ENCODE data around the gene UNC93A.

UNC93A gene

GRCh38 chr6:167295495-167296292, 4.6 kb downstream of the UNC93A start:
- no peaks in the 10 kb centered on the region for H3K36me3 ChIP-seq (ENCODE audit: insufficient read depth, low read length)
- no peak overlapping the region for H3K4me3 ChIP-seq (ENCODE audit: low read length)
- H3K4me1 ChIP-seq (ENCODE audit: insufficient read depth, low read length), result peaks cover 8% of the 10 kb centered on the region
- no peak overlapping the region for H3K9ac ChIP-seq (ENCODE audit: low read depth, low read length)
- WGBS, result 97% methylated on average over 43 of the region's 43 CpGs
- 0 out of 2 replicates have a peak, but pooled peaks cover 2% of the 10 kb centered on the region for H3K27me3 ChIP-seq (ENCODE audit: insufficient read depth, low read length)
- H3K9me3 ChIP-seq (ENCODE audit: insufficient read depth, low read depth, low read length), result no peaks in the 10 kb centered on the region
- no peak overlapping the region for H3K27ac ChIP-seq (ENCODE audit: low read depth, low read length)

GRCh38 chr6:167296293-167296690, 5.2 kb downstream of the UNC93A start:
- H3K4me3 ChIP-seq (ENCODE audit: low read length), result no peak overlapping the region
- H3K9me3 ChIP-seq (ENCODE audit: insufficient read depth, low read depth, low read length), result no peaks in the 10 kb centered on the region
- 95% methylated on average over 5 of the region's 5 CpGs for WGBS
- 0 out of 2 replicates have a peak, but pooled peaks cover 2% of the 10 kb centered on the region for H3K27me3 ChIP-seq (ENCODE audit: insufficient read depth, low read length)
- peaks cover 8% of the 10 kb centered on the region for H3K4me1 ChIP-seq (ENCODE audit: insufficient read depth, low read length)
- no peak overlapping the region for H3K9ac ChIP-seq (ENCODE audit: low read depth, low read length)
- no peak overlapping the region for H3K27ac ChIP-seq (ENCODE audit: low read depth, low read length)
- H3K36me3 ChIP-seq (ENCODE audit: insufficient read depth, low read length), result no peaks in the 10 kb centered on the region

GRCh38 chr6:167296902-167297301, 5.8 kb downstream of the UNC93A start:
- Histone ChIP-seq H3K27me3 (ENCODE audit: insufficient read depth, low read length) (0 out of 2 replicates have a peak, but pooled peaks cover 2% of the 10 kb centered on the region), H3K36me3 (ENCODE audit: insufficient read depth, low read length) (no peaks in the 10 kb centered on the region), H3K9me3 (ENCODE audit: insufficient read depth, low read depth, low read length) (no peaks in the 10 kb centered on the region), H3K27ac (ENCODE audit: low read depth, low read length) (no peak overlapping the region), H3K4me3 (ENCODE audit: low read length) (no peak overlapping the region), H3K9ac (ENCODE audit: low read depth, low read length) (no peak overlapping the region), H3K4me1 (ENCODE audit: insufficient read depth, low read length) (peaks cover 7% of the 10 kb centered on the region)
- WGBS, result 95% methylated on average over 7 of the region's 7 CpGs

GRCh38 chr6:167298127-167298526, 7.0 kb downstream of the UNC93A start:
- no peaks in the 10 kb centered on the region for H3K4me1 ChIP-seq (ENCODE audit: insufficient read depth, low read length)
- no peaks in the 10 kb centered on the region for H3K36me3 ChIP-seq (ENCODE audit: insufficient read depth, low read length)
- H3K9ac ChIP-seq (ENCODE audit: low read depth, low read length), result no peak overlapping the region
- H3K27me3 ChIP-seq (ENCODE audit: insufficient read depth, low read length), result 0 out of 2 replicates have a peak, but pooled peaks cover 2% of the 10 kb centered on the region
- H3K4me3 ChIP-seq (ENCODE audit: low read length), result no peak overlapping the region
- H3K9me3 ChIP-seq (ENCODE audit: insufficient read depth, low read depth, low read length), result no peaks in the 10 kb centered on the region
- no peak overlapping the region for H3K27ac ChIP-seq (ENCODE audit: low read depth, low read length)
- WGBS, result 87% methylated on average over 4 of the region's 4 CpGs

GRCh38 chr6:167299641-167300308, 8.7 kb downstream of the UNC93A start:
- no peak overlapping the region for H3K27ac ChIP-seq (ENCODE audit: low read depth, low read length)
- 90% methylated on average over 16 of the region's 16 CpGs for WGBS
- H3K4me3 ChIP-seq (ENCODE audit: low read length), result no peak overlapping the region
- 0 out of 2 replicates have a peak, but pooled peaks cover 2% of the 10 kb centered on the region for H3K27me3 ChIP-seq (ENCODE audit: insufficient read depth, low read length)
- H3K36me3 ChIP-seq (ENCODE audit: insufficient read depth, low read length), result no peaks in the 10 kb centered on the region
- no peaks in the 10 kb centered on the region for H3K4me1 ChIP-seq (ENCODE audit: insufficient read depth, low read length)
- H3K9ac ChIP-seq (ENCODE audit: low read depth, low read length), result no peak overlapping the region
- no peaks in the 10 kb centered on the region for H3K9me3 ChIP-seq (ENCODE audit: insufficient read depth, low read depth, low read length)

- H3K4me1 ChIP-seq (ENCODE audit: insufficient read depth, low read length), result peaks cover 10% of the 10 kb centered on the region; the same call in 1 of the 2 replicates
- no peak overlapping the region for H3K9ac ChIP-seq (ENCODE audit: low read depth, low read length)
- no peak overlapping the region for H3K4me3 ChIP-seq (ENCODE audit: low read length)
- 77% methylated on average over 8 of the region's 9 CpGs for WGBS
- H3K27ac ChIP-seq (ENCODE audit: low read depth, low read length), result no peak overlapping the region
- H3K27me3 ChIP-seq (ENCODE audit: insufficient read depth, low read length), result no peaks in the 10 kb centered on the region
- H3K36me3 ChIP-seq (ENCODE audit: insufficient read depth, low read length), result no peaks in the 10 kb centered on the region
- no peaks in the 10 kb centered on the region for H3K9me3 ChIP-seq (ENCODE audit: insufficient read depth, low read depth, low read length)
Measured at GRCh38 chr6:167300902-167301777, 10.0 kb downstream of the UNC93A start.

GRCh38 chr6:167302074-167302473, 11.0 kb downstream of the UNC93A start:
- Histone ChIP-seq H3K27me3 (ENCODE audit: insufficient read depth, low read length) (no peaks in the 10 kb centered on the region), H3K9me3 (ENCODE audit: insufficient read depth, low read depth, low read length) (no peaks in the 10 kb centered on the region), H3K9ac (ENCODE audit: low read depth, low read length) (no peak overlapping the region)

GRCh38 chr6:167302796-167303195, 11.7 kb downstream of the UNC93A start:
- Histone ChIP-seq H3K27me3 (ENCODE audit: insufficient read depth, low read length) (no peaks in the 10 kb centered on the region), H3K27ac (ENCODE audit: low read depth, low read length) (no peak overlapping the region), H3K9ac (ENCODE audit: low read depth, low read length) (no peak overlapping the region), H3K4me1 (ENCODE audit: insufficient read depth, low read length) (peaks cover 12% of the 10 kb centered on the region; the same call in 1 of the 2 replicates), H3K4me3 (ENCODE audit: low read length) (no peak overlapping the region), H3K9me3 (ENCODE audit: insufficient read depth, low read depth, low read length) (no peaks in the 10 kb centered on the region), H3K36me3 (ENCODE audit: insufficient read depth, low read length) (no peaks in the 10 kb centered on the region)
- WGBS, result 89% methylated on average over 13 of the region's 13 CpGs

More at GRCh38 chr6:167302074-167302473, 11.0 kb downstream of the UNC93A start:
- 87% methylated on average over 9 of the region's 9 CpGs for WGBS
- Histone ChIP-seq H3K4me3 (ENCODE audit: low read length) (no peak overlapping the region), H3K27ac (ENCODE audit: low read depth, low read length) (no peak overlapping the region), H3K36me3 (ENCODE audit: insufficient read depth, low read length) (no peaks in the 10 kb centered on the region), H3K4me1 (ENCODE audit: insufficient read depth, low read length) (peaks cover 12% of the 10 kb centered on the region; the same call in 1 of the 2 replicates)

GRCh38 chr6:167303675-167304625, 12.8 kb downstream of the UNC93A start:
- H3K27ac ChIP-seq (ENCODE audit: low read depth, low read length), result no peak overlapping the region
- no peaks in the 10 kb centered on the region for H3K9me3 ChIP-seq (ENCODE audit: insufficient read depth, low read depth, low read length)

GRCh38 chr6:167304912-167305311, 13.8 kb downstream of the UNC93A start:
- Histone ChIP-seq H3K9ac (ENCODE audit: low read depth, low read length) (no peak overlapping the region), H3K27me3 (ENCODE audit: insufficient read depth, low read length) (no peaks in the 10 kb centered on the region), H3K9me3 (ENCODE audit: insufficient read depth, low read depth, low read length) (no peaks in the 10 kb centered on the region), H3K27ac (ENCODE audit: low read depth, low read length) (no peak overlapping the region), H3K36me3 (ENCODE audit: insufficient read depth, low read length) (no peaks in the 10 kb centered on the region), H3K4me3 (ENCODE audit: low read length) (no peak overlapping the region), H3K4me1 (ENCODE audit: insufficient read depth, low read length) (peaks cover 12% of the 10 kb centered on the region; the same call in 1 of the 2 replicates)
- 36% methylated on average over 2 of the region's 2 CpGs for WGBS

More at GRCh38 chr6:167303675-167304625, 12.8 kb downstream of the UNC93A start:
- H3K4me3 ChIP-seq (ENCODE audit: low read length), result no peak overlapping the region
- WGBS, result 91% methylated on average over 22 of the region's 22 CpGs
- H3K27me3 ChIP-seq (ENCODE audit: insufficient read depth, low read length), result no peaks in the 10 kb centered on the region
- H3K36me3 ChIP-seq (ENCODE audit: insufficient read depth, low read length), result no peaks in the 10 kb centered on the region
- H3K4me1 ChIP-seq (ENCODE audit: insufficient read depth, low read length), result peaks cover 12% of the 10 kb centered on the region; the same call in 1 of the 2 replicates
- H3K9ac ChIP-seq (ENCODE audit: low read depth, low read length), result no peak overlapping the region
